HK-2 (cell line): ENCODE data around the gene KATNB1.
"Not testable (repeated sequence)": the region's sequence is repeated elsewhere in the genome, so short reads cannot be mapped to it uniquely, and the experiment has no call there.

Experiments
- DNase-seq: peaks from one replicate; pipeline ENCODE4 v3.0.0-alpha.2; 2018; ENCODE audit not compliant: unreplicated experiment

Gene KATNB1

DNA sequence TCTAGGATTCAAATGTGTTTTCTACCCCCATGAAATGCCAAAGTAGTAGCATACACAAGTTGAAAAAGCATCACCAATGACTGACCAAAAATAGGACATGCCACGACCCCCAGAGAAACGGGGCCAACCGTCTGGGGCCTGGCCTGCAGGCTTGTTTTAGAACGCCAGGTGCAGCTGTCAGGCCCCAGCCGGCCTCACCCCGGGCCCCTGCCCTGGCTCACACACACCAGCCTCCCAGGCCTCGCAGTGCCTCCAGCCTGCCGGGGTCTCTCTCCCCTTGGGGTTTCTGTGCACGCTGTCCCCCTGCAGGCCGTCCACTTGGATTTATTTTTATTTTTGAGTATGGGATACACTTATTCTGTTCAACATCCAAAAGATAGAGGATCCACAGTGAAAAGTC, 7.9 kb downstream of the KATNB1 start:
- no peak for DNase-seq

- no peak for DNase-seq
Observed at GRCh38 chr16:57743886-57744641, 8.5 kb downstream of the KATNB1 start.

- DNase-seq, result no peak
Observed at GRCh38 chr16:57744642-57744903, 9.0 kb downstream of the KATNB1 start.

DNA sequence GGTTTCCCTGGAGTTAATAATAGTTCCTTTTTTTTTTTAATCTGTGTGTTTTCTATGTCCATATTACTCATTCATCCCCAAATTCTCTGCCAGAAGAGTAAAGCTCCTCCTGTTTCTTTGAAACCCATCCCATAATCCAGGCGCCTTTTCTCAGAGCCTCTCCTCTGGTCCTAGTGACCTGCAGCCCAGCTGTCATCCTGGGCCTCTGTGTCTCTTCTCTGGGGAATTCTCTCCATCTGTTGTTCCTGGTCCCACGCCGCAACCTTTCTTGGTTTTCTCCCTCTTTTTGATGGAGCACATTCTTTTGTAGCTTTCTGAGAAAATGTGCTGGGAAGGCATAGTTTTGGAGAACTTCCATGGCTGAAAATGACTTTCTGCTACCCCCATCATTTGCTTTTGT, 10.2 kb downstream of the KATNB1 start:
- DNase-seq, result no peak

- DNase-seq, result not testable (repeated sequence)
Observed at GRCh38 chr16:57746316-57746715, 10.7 kb downstream of the KATNB1 start.

- no peak for DNase-seq
Observed at GRCh38 chr16:57747091-57747490, 11.5 kb downstream of the KATNB1 start.

GRCh38 chr16:57747496-57747895, 11.9 kb downstream of the KATNB1 start:
- no peak for DNase-seq

GRCh38 chr16:57747996-57748395, 12.4 kb downstream of the KATNB1 start:
- no peak for DNase-seq

GRCh38 chr16:57748596-57748995, 13.0 kb downstream of the KATNB1 start:
- DNase-seq, result no peak

GRCh38 chr16:57749101-57749692, 13.6 kb downstream of the KATNB1 start:
- DNase-seq, result no peak

GRCh38 chr16:57749856-57750452, 14.4 kb downstream of the KATNB1 start:
- DNase-seq, result no peak

DNA sequence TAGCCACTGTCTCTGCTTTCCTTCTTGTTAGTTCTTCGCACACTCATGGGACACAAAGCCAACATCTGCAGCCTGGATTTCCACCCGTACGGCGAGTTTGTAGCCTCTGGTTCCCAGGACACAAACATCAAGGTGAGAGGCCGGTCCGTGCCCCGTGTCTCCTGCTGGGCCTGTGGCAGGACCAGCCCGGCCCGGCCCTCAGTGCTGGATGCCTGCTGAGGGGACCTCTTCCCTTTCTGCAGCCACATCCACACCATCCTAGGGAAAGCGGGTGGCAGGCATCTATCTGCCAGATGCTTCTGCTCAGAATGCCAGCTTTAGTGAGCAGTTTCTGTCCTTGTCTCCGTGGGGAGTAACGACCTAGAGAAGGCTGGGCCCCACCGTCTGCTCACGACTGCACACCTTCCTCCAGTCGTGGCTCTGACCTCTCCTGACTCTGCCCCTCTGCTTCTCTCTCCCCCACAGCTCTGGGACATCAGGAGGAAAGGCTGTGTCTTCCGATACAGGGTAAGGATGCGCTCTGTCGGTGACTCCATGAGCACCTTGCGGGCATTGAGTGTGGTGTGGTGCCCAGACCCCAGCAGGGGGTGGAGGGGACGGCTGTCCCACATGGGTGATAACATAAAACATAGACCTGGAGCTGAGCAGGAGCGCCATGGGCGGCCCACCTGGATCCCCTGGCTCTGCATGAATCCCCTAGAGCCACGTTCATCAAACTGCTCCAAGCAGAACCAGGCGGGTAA, 15.4 kb downstream of the KATNB1 start:
- DNase-seq, result no peak

- no peak for DNase-seq
Observed at GRCh38 chr16:57751539-57752202, 16.1 kb downstream of the KATNB1 start.

DNA sequence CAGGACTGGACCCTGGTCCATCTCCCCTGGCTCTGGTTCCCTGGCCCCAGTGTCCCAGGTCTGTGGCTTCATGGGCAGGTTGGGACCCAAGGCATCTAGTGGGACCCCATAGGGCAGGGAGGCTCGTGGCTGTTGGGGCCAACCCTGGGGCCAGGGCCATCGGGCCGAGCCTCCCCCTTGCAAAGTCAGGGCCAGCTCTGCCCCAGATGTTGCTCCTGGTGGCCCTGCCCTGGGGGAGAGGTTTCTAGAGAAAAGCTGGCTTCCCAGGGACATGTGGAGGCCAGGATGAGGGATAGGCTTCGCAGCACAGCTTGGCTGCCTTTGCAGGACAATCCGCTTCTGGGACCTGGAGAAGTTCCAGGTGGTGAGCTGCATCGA, 16.6 kb downstream of the KATNB1 start:
- no peak for DNase-seq

DNA sequence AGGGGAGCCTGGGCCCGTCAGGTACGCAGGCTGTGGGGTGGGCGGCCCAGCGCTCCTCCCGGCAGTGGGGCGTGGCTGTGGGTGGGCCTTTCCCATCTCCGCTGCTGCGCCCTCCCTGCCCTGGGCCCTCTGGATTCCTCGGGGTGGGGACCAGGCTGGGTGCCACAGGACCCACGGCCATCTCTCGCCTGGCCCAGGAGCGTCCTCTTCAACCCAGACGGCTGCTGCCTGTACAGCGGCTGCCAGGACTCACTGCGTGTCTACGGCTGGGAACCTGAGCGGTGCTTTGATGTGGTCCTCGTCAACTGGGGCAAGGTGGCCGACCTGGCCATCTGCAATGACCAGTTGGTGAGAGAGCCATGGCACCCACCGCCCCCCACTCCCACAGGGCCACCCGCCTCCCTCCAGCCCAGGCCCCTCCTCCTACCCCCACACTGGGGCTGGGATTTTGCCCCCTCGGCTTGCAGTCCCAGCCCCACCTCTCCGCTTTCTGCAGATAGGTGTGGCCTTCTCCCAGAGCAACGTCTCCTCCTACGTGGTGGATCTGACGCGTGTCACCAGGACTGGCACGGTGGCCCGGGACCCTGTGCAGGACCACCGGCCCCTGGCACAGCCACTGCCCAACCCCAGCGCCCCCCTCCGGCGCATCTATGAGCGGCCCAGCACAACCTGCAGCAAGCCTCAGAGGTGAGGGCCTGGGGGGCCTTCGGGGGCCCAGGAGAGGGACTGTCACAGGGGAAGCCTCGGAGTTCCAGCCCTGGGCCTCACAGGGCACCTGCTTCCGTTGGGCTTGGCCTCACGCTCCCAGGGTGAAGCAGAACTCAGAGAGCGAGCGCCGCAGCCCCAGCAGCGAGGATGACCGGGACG, 17.2 kb downstream of the KATNB1 start:
- DNase-seq, result no peak

GRCh38 chr16:57753448-57754353, 18.1 kb downstream of the KATNB1 start:
- no peak for DNase-seq

GRCh38 chr16:57754354-57755060, 18.9 kb downstream of the KATNB1 start:
- DNase-seq, result no peak

- DNase-seq, result no peak
Observed at GRCh38 chr16:57755061-57755684, 19.6 kb downstream of the KATNB1 start.

- DNase-seq, result no peak
Observed at GRCh38 chr16:57755726-57756423, 20.3 kb downstream of the KATNB1 start.
